Activated CD8-positive, alpha-beta T cell treated with anti-CD3 and anti-CD28 coated beads for 36 hours (primary cell): ENCODE results near the gene PTPRK. TPM values are rescaled to one million over a fixed set of nuclear protein-coding genes. Genes with fewer than 3 reads are reported as not detected.
"Not testable (repeated sequence)": the region's sequence is repeated elsewhere in the genome, so short reads cannot be mapped to it uniquely, and the experiment has no call there.

Experiments
- ATAC-seq: fragments of 200-7000 bp; cut with Tn5 transposase; one replicate; pipeline ENCODE4 v1.10.0; 2021; ENCODE audit warnings: mild to moderate bottlenecking, moderate library complexity
- CTCF ChIA-PET: fragments of 350-600 bp; sonication (Branson Sonifier 250); formaldehyde crosslinking; loops from one replicate; lab custom pipeline; 2021; ENCODE audit warnings: antibody characterized with exemption; lab: Charles Lee
- POLR2A ChIA-PET: fragments of 350-600 bp; sonication (Branson Sonifier 250); formaldehyde crosslinking; loops from one replicate; lab custom pipeline; 2021; ENCODE audit warnings: antibody characterized with exemption; lab: Charles Lee
- DNase-seq: peaks from one replicate; pipeline ENCODE4 v3.0.0-alpha.2; 2020
- H3K27ac Mint-ChIP-seq: one replicate; pipeline ENCODE4 v1.8.0; 2021; ENCODE audit warnings: mild to moderate bottlenecking, mixed read lengths
- H3K27me3 Mint-ChIP-seq: one replicate; pipeline ENCODE4 v1.8.0; 2021; ENCODE audit warnings: mixed read lengths
- H3K36me3 Mint-ChIP-seq: one replicate; pipeline ENCODE4 v1.8.0; 2021; ENCODE audit warnings: low read depth, mixed read lengths
- H3K4me1 Mint-ChIP-seq: one replicate; pipeline ENCODE4 v1.8.0; 2021; ENCODE audit warnings: low read depth, mixed read lengths
- H3K4me3 Mint-ChIP-seq: one replicate; pipeline ENCODE4 v1.8.0; 2021; ENCODE audit warnings: mild to moderate bottlenecking, moderate library complexity, mixed read lengths
- H3K9me3 Mint-ChIP-seq: one replicate; pipeline ENCODE4 v1.8.0; 2021; ENCODE audit warnings: mixed read lengths
- CTCF ChIP-seq: fragments of 200-600 bp; IDR thresholded peaks from one replicate; pipeline ENCODE4 v1.8.0; 2022; ENCODE audit warnings: antibody characterized with exemption, mild to moderate bottlenecking
- intact Hi-C: fragments of 100-400 bp; cut with micrococcal nuclease; formaldehyde crosslinking; loops from one replicate; pipeline ENCODE4 v1.10.0; 2022
- total RNA-seq, 2 experiments: library from RNA; stranded (reverse); gene quantifications; one replicate each; pipeline ENCODE4 v1.2.3, GENCODE V29; 2021

PTPRK gene
- total RNA-seq, 2 experiments from 2014 or later, result 7.7 to 8.9 TPM

- ChIA-PET POLR2A (interaction anchor here (0.7 to 1.2 kb wide), 6 partner anchors 10 to 65 kb away, joined by 3 to 4 read pairs (median 3); no protein-coding TSS in a partner anchor), CTCF (interaction anchor here (0.7 to 1.7 kb wide), 11 partner anchors 10 to 155 kb away, joined by 3 to 7 read pairs (median 4); partner anchors contain the start of gene THEMIS)
- ATAC-seq, result no peak
- no peak for TF ChIP-seq CTCF
- Mint-ChIP-seq H3K27ac (peak overlapping the region; percentile 96), H3K4me1 (peaks cover 64% of the 10 kb centered on the region), H3K27me3 (no peaks in the 10 kb centered on the region), H3K9me3 (peaks cover 14% of the 10 kb centered on the region), H3K36me3 (peaks cover 28% of the 10 kb centered on the region), H3K4me3 (peak overlapping the region; percentile 71)
- intact Hi-C loops, result loop anchor here (1.0 kb wide), 1 partner anchor 37 kb away; no protein-coding TSS in a partner anchor
- no peak for DNase-seq
Measured at GRCh38 chr6:127934956-127935355, 585.4 kb downstream of the PTPRK start.

- DNase-seq (peak; percentile 71), ATAC-seq (peak; percentile 84)
- CTCF ChIA-PET, result interaction anchor here (0.7 to 1.7 kb wide), 11 partner anchors 10 to 154 kb away, joined by 3 to 7 read pairs (median 4); partner anchors contain the start of gene THEMIS
- Mint-ChIP-seq H3K9me3 (peaks cover 14% of the 10 kb centered on the region), H3K4me1 (peaks cover 56% of the 10 kb centered on the region), H3K4me3 (peak overlapping the region; percentile 71), H3K27me3 (no peaks in the 10 kb centered on the region), H3K36me3 (peaks cover 30% of the 10 kb centered on the region), H3K27ac (peak overlapping the region; percentile 96)
- POLR2A ChIA-PET, result interaction anchor here (0.6 to 1.2 kb wide), 9 partner anchors 10 to 64 kb away, joined by 3 to 5 read pairs (median 3); no protein-coding TSS in a partner anchor
- TF ChIP-seq CTCF, result no peak
- intact Hi-C loops, result no loop called here
Measured at GRCh38 chr6:127933852-127934840, 586.3 kb downstream of the PTPRK start.

GRCh38 chr6:127933137-127933536 is 587.3 kb downstream of the PTPRK start:
- peaks cover 46% of the 10 kb centered on the region for H3K4me1 Mint-ChIP-seq
- intact Hi-C loops, result no loop called here

GRCh38 chr6:127932708-127933107 is 587.7 kb downstream of the PTPRK start:
- DNase-seq (no peak), ATAC-seq (no peak)
- TF ChIP-seq CTCF, result no peak
- Mint-ChIP-seq H3K27me3 (no peaks in the 10 kb centered on the region), H3K4me3 (no peak overlapping the region), H3K4me1 (peaks cover 42% of the 10 kb centered on the region), H3K9me3 (peaks cover 21% of the 10 kb centered on the region), H3K36me3 (peaks cover 32% of the 10 kb centered on the region), H3K27ac (peak overlapping the region; percentile 60)
- intact Hi-C loops, result no loop called here
- POLR2A ChIA-PET, result interaction anchor here (0.6 to 1.3 kb wide), 2 partner anchors 18 to 32 kb away, joined by 3 read pairs; partner anchors contain the start of gene THEMIS
- CTCF ChIA-PET, result no interaction called here

More at GRCh38 chr6:127933137-127933536, 587.3 kb downstream of the PTPRK start:
- Mint-ChIP-seq H3K4me3 (no peak overlapping the region), H3K27me3 (no peaks in the 10 kb centered on the region), H3K36me3 (peaks cover 31% of the 10 kb centered on the region), H3K27ac (peak overlapping the region; percentile 60), H3K9me3 (peaks cover 20% of the 10 kb centered on the region)
- ChIA-PET POLR2A (interaction anchor here (1.3 kb wide), 1 partner anchor 32 kb away, joined by 3 read pairs; the partner anchor contains the start of gene THEMIS), CTCF (no interaction called here)
- no peak for TF ChIP-seq CTCF
- ATAC-seq (no peak), DNase-seq (peak; percentile 42)

GRCh38 chr6:127926441-127926840 is 594.0 kb downstream of the PTPRK start:
- ATAC-seq, H3K27ac Mint-ChIP-seq, H3K27me3 Mint-ChIP-seq, POLR2A ChIA-PET, intact Hi-C loops, DNase-seq, H3K4me3 Mint-ChIP-seq, CTCF ChIA-PET: not testable (repeated sequence)
- Mint-ChIP-seq H3K9me3 (peaks cover 31% of the 10 kb centered on the region), H3K36me3 (peaks cover 28% of the 10 kb centered on the region), H3K4me1 (peaks cover 39% of the 10 kb centered on the region)
